ENCODE data around the gene HAUS5.
"Not testable (repeated sequence)": the region's sequence is repeated elsewhere in the genome, so short reads cannot be mapped to it uniquely, and the experiment has no call there.

The HAUS5 gene

DNA sequence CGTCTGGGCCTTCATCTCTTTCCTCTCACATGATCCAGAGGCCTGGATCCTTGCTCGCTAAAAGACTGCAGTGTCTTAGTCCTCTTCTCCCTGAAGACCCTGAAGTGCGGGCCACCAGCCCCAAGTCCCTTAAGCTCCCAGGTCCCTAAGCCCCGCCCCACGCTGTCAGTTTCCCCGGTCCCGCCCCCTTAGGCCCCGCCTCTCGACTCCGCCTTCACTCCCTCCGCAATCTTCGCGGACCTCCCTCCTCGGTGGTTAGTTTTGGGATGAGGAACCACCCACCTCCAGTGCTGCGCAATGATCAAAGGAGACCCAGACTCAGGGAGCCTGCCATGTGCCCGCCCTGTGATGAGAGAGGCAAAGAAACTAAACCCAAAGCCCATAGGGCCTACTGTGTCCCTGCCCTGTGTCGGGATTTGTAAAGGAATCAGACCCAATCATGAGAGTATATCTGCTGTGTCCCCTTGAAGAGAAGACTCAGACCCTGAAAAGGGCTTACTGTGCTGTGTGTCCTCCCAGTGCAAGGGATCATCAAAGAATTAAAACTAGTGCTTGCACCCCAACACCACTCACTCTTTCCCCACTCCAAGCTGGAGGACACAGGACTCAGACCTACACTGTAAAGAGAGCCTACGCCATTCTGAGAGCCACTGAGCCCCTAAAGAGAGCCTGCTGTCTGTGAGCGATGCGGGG, 32.6 kb downstream of the HAUS5 start:
- no peak for ATAC-seq
- no peaks in the 10 kb centered on the region for H3K9me3 Mint-ChIP-seq
- H3K27me3 Mint-ChIP-seq: no peaks in the 10 kb centered on the region
- peak overlapping the region; percentile 82 for H3K4me3 Mint-ChIP-seq
- no peaks in the 10 kb centered on the region for H3K36me3 Mint-ChIP-seq
- peak overlapping the region; percentile 80 for H3K27ac Mint-ChIP-seq
- peaks cover 44% of the 10 kb centered on the region for H3K4me1 Mint-ChIP-seq

DNA sequence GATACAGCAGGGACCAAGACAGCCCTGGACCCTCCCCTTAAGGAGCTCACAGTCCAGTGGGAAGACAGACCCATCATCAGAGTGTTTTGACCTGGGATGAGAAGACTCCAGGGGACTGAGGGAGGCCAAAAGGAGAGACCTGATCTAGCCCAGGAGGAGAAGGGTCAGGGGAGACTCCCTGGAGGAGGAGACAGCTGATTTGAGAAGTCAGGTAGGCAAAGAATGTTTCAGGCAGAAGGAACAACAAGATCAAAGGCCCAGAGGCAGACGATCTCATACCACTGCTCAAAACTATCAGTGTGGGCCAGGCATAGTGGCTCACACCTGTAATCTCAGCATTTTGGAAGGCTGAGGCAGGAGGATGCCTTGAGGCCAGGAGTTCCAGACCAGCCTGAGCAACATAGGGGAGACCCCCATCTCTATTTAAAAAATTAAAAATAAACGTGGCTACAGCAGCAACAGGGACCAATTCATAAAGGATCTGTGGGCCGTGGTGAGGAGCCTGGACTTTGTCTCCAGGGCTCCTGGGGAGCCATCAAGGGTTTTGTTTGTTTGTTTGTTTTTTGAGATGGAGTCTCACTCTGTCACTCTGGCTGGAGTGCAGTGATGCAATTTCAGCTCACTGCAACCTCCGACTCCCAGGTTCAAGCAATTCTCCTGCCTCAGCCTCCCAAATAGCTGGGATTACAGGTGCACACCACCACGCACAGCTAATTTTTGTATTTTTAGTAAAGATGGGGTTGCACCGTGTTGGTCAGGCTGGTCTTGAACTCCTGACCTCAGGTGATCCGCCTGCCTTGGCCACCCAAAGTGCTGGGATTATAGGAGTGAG, 33.4 kb downstream of the HAUS5 start:
- Mint-ChIP-seq H3K9me3 (no peaks in the 10 kb centered on the region), H3K4me3 (peak overlapping the region; percentile 82), H3K4me1 (peaks cover 46% of the 10 kb centered on the region), H3K27ac (no peak overlapping the region), H3K27me3 (no peaks in the 10 kb centered on the region), H3K36me3 (peaks cover 1% of the 10 kb centered on the region)
- no peak for ATAC-seq

DNA sequence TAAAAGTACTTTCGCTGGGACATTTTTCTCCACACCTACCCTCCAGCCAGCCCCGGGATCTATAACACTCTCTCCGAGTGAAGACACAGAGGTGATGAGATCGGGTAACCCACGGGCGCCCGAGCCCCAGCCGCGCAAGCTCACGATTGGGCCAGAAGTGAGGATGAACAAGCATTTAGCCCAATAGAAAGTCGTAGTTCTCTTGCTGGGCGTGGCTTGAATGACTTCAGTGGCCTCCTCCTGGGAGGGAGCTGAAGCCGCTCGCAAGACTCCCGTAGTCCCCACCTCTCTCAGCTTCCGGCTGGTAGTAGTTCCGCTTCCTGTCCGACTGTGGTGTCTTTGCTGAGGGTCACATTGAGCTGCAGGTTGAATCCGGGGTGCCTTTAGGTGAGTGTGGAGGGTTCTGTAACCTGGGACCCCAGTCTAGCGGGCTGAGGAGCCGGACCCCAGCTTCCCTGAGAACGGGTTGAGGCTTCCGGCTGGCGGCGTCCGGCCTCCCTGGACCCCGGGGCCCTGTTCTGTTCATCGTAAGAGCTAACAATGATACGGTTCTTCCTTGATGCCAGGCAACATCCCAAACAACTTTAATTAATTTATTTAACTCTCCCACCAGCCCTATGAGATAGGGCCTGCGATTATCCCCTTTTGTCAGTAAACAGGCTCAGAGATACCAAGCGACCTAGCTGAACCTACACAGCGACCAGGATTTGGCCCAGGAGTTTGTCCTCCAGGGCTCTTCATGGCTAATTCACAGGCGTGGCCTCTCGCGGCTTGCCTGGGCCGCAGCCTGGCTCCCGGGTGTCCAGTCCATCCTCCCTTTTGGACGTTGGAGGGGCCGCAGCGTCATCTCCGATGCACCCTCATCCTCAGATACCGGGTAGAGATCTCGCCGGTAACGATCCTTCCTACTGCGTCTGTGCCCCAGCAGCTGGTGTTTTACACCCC, 35.8 kb downstream of the HAUS5 start, which contains the start of gene COX6B1:
Gene COX6B1 (plus strand): TSS at position 307 of the 945 bp plus-strand sequence. CDS start 2,921 bp downstream, outside the sequence.
- Mint-ChIP-seq H3K4me1 (peaks cover 31% of the 10 kb centered on the region), H3K4me3 (peak within 1 kb of the TSS; percentile 92), H3K36me3 (peaks cover 17% of the 10 kb centered on the region), H3K9me3 (no peaks in the 10 kb centered on the region), H3K27me3 (no peaks in the 10 kb centered on the region), H3K27ac (peak within 1 kb of the TSS; percentile 86)
- peak; percentile 86 for ATAC-seq

DNA sequence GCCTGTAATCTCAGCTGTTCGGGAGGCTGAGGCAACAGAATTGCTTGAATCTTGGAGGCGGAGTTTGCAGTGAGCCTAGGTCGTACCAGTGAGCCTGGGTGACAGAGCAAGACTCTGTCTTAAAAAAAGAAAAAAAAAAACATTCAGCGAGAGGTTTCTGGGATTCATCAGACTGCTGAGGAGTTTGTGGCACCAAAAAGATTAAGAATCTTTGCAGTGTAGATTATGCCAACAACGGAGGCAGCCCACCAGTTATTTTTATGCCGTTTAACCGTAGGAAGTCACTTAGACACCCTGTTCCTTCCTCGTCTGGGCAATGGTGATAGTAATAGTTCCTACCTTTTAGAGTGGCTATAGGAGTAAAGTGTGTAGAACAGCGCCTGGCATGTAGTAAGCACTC, 38.0 kb downstream of the HAUS5 start:
- H3K27ac Mint-ChIP-seq: peak overlapping the region; percentile 41
- H3K36me3 Mint-ChIP-seq: peaks cover 34% of the 10 kb centered on the region
- peaks cover 20% of the 10 kb centered on the region for H3K4me1 Mint-ChIP-seq
- H3K4me3 Mint-ChIP-seq: no peak overlapping the region
- H3K27me3 Mint-ChIP-seq: no peaks in the 10 kb centered on the region
- no peak for ATAC-seq
- no peaks in the 10 kb centered on the region for H3K9me3 Mint-ChIP-seq

DNA sequence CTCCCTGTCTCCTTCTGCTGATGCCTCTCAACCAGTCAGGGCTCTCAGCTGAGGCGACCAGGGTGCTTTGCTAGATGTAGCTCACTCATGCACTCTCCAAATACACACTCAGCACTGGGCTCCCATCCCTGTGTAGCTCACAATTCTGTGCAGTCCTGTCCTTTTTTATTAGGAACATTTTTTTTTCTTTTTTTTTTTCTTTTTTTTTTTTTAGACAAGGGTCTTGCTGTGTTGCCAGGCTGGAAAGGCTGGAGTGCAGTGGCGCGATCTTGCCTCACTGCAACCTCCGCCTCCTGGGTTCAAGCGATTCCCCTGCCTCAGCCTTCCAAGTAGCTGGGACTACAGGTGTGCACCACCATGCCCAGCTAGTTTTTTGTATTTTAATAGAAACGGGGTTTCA, 42.3 kb downstream of the HAUS5 start:
- not testable (repeated sequence) for H3K27me3 Mint-ChIP-seq, H3K27ac Mint-ChIP-seq, ATAC-seq, H3K4me3 Mint-ChIP-seq, H3K9me3 Mint-ChIP-seq
- Mint-ChIP-seq H3K36me3 (peaks cover 57% of the 10 kb centered on the region), H3K4me1 (peaks cover 12% of the 10 kb centered on the region)

DNA sequence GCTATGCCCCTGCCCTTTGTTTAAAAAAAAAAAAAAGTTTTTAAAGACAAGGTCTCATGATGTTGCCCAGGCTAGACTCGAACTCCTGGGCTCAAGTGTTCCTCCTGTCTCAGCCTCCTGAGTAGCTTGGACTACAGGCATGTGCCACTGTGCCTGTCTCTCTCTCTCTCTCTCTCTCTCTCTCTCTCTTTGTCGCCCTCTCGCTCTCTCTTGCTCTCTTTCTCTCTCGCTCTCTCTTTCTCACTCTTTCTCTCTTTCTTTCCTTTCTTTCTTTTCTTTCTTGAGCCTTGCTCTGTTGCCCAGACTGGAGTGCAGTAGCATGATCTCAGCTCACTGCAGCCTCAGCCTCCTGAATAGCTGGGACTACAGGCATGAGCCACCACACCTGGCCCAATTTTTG, 43.1 kb downstream of the HAUS5 start:
- no peak overlapping the region for H3K27ac Mint-ChIP-seq
- ATAC-seq: no peak
- no peaks in the 10 kb centered on the region for H3K9me3 Mint-ChIP-seq
- peaks cover 12% of the 10 kb centered on the region for H3K4me1 Mint-ChIP-seq
- no peaks in the 10 kb centered on the region for H3K27me3 Mint-ChIP-seq
- H3K36me3 Mint-ChIP-seq: peaks cover 63% of the 10 kb centered on the region
- no peak overlapping the region for H3K4me3 Mint-ChIP-seq

DNA sequence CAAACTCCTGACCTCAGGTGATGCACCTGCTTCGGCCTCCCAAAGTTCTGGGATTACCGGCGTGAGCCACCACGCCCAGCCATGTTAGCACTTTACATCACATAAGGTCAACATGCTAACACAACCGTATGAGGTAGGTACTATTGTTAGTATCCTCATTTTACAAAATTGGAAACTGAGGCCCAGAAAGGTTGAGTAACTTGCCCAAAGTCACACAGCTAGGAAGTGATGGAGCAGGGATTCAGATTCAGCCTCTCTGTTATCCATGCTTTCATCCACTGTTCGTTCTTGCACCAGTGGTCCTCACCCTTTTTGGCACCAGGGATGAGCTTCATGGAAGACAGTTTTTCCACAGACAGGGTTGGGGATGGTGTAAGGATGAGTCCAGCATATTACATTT, 44.2 kb downstream of the HAUS5 start:
- Mint-ChIP-seq H3K4me1 (peaks cover 7% of the 10 kb centered on the region), H3K27me3 (no peaks in the 10 kb centered on the region), H3K27ac (no peak overlapping the region), H3K4me3 (no peak overlapping the region), H3K36me3 (peaks cover 63% of the 10 kb centered on the region), H3K9me3 (no peaks in the 10 kb centered on the region)
- ATAC-seq: no peak

DNA sequence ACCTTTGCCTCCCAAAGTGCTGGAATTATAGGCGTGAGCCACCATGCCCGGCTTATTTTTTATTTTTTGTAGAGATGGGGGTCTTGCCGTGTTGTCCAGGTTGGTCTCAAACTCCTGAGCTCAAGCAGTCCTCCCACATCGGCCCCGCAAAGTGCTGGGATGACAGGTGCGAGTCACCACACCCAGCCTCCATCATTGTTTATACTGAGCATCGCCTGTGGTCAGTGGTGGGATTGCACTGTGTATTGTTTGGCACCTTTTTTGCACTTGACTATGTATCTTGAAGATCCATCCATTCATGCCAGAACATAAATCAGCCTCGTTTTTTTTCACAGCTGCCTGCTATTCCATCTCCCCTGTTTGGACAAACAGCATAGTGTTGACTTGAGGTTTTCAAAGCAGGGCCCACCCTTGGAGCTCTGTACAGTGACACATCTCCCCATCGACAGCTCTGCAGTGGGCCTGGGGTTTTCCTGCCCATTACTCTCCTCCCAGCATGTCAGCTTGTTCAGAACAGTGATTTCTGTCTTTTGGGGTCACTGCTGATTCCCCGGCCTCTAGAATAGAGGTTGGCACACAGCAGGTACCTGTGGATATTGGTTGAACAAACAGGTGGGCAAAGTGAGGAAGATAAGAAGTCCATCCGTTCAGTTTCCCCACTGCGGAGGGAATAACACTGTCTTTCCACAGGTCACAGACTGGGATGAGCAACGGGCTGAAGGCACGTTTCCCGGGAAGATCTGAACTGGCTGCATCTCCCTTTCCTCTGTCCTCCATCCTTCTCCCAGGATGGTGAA, 45.6 kb downstream of the HAUS5 start:
- Mint-ChIP-seq H3K4me1 (peaks cover 7% of the 10 kb centered on the region), H3K36me3 (peaks cover 69% of the 10 kb centered on the region), H3K4me3 (no peak overlapping the region), H3K27ac (no peak overlapping the region), H3K27me3 (no peaks in the 10 kb centered on the region), H3K9me3 (no peaks in the 10 kb centered on the region)
- no peak for ATAC-seq

DNA sequence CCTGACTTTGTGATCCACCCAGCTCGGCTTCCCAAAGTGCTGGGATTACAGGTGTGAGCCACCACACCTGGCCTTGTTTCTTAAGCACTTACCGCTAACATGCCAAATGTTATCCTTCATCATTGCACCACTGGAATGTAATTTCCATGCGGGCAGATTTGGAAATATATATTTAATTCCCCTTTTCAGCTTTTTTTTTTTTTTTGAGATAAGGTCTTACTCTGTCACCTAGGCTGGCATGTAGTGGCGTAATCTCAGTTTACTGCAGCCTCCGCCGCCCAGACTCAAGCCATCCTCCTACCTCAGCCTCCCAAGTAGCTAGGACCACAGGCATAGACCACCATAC, 49.4 kb downstream of the HAUS5 start:
- H3K9me3 Mint-ChIP-seq: no peaks in the 10 kb centered on the region
- no peaks in the 10 kb centered on the region for H3K4me1 Mint-ChIP-seq
- no peak overlapping the region for H3K27ac Mint-ChIP-seq
- no peaks in the 10 kb centered on the region for H3K27me3 Mint-ChIP-seq
- peaks cover 58% of the 10 kb centered on the region for H3K36me3 Mint-ChIP-seq
- H3K4me3 Mint-ChIP-seq: no peak overlapping the region
- ATAC-seq: no peak

DNA sequence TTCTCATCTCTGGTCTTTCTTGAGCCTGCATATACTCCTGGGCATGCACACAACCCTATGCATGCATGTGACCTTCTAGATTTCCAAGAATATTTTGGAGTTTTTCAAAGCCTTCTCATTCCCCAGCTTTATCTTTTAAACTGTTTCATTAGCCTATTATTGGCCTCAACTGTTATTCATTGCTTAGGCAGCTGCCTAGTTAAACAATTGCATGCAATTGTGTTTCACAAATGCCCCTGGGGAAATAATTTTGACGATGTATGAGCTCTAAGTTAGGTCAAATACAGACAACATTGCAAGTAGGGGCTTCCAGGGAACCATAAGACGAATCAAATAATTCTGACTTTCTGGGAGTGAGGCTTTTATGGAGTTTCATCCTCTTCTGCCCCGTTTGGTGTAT, 51.4 kb downstream of the HAUS5 start:
- Mint-ChIP-seq H3K36me3 (peaks cover 50% of the 10 kb centered on the region), H3K27me3 (no peaks in the 10 kb centered on the region), H3K27ac (no peak overlapping the region), H3K4me3 (no peak overlapping the region), H3K4me1 (no peaks in the 10 kb centered on the region), H3K9me3 (no peaks in the 10 kb centered on the region)
- ATAC-seq: no peak

DNA sequence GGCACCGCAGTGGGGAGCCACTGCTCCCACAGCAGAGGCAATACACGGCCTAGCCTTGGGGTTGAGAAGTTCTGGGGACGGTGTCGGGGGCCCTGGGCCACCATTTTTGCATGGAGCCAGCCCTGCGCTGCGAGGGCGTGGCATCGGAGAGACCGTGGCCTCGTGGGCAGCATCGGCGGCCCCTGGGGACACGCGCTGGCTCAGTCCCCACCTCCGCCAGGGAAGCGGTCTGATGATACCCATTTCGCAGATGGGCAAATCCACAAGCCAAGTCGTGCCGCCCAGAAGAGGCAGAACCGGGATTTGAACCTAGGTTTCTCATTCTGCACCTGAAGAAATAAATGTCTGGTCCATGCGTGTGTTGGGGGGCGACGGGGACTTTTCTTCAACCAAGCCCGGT, 52.6 kb downstream of the HAUS5 start:
- Mint-ChIP-seq H3K27ac (no peak overlapping the region), H3K36me3 (peaks cover 45% of the 10 kb centered on the region), H3K9me3 (no peaks in the 10 kb centered on the region), H3K27me3 (peaks cover 8% of the 10 kb centered on the region), H3K4me1 (no peaks in the 10 kb centered on the region), H3K4me3 (no peak overlapping the region)
- no peak for ATAC-seq

DNA sequence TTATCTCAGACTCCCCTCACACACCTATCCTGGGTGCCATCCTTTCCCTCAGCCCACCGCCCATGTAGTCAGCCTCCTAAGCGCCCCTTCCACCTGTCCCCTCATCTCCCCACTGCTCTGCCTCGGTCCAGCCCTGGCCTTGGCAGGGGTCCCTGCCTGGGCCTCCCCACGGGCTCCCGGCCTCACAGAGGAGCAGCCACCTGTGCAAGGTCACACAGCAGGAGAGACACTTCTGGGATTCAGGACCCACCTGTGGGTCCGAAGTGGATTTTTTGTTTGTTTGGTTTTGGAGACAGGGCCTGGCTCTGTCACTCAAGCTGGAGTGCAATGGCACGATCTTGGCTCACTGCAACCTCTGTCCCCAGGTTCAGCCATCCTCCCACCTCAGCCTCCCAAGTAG, 53.1 kb downstream of the HAUS5 start:
- H3K36me3 Mint-ChIP-seq: peaks cover 41% of the 10 kb centered on the region
- no peak overlapping the region for H3K4me3 Mint-ChIP-seq
- no peaks in the 10 kb centered on the region for H3K4me1 Mint-ChIP-seq
- no peak overlapping the region for H3K27ac Mint-ChIP-seq
- no peak for ATAC-seq
- no peaks in the 10 kb centered on the region for H3K9me3 Mint-ChIP-seq
- peaks cover 13% of the 10 kb centered on the region for H3K27me3 Mint-ChIP-seq

DNA sequence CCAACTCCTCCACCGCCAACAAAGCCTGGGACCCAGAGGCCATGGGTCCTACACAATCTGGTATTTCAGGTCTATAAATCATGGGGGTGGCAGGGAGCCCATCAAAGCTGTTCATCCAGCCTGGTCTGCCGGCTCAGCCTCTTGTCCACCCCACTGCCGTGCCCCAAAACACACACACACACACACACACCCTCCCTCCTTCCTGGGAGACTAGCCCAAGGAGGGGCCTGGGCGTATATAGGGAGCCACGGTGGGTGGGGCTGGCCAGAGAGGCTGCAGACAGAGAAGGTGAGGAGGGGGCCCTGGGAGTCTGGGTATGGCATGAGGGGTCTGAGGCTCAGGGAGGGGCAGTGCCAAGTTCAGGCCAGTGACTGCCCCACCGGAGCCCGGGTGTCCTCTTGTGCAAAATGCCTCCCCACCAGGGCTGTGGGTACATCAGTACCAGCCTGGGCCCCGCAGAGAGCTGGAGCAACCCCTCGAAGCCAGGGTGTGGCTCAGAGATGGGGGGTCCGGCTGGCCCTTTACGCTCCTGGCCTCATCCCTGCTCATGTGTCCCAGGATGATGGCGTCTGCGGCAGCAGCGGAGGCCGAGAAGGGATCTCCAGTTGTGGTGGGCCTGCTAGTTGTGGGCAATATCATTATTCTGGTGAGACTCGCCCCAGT, 53.8 kb downstream of the HAUS5 start, which contains the start of gene UPK1A:
Gene UPK1A (plus strand): TSS at position 267 of the 663 bp plus-strand sequence. CDS start 296 bp downstream, at position 563.
- Mint-ChIP-seq H3K4me3 (no peak within 1 kb of the TSS), H3K27me3 (peaks cover 20% of the 10 kb centered on the region), H3K36me3 (peaks cover 35% of the 10 kb centered on the region), H3K27ac (no peak within 1 kb of the TSS), H3K9me3 (no peaks in the 10 kb centered on the region), H3K4me1 (no peaks in the 10 kb centered on the region)
- peak; percentile 20 for ATAC-seq

DNA sequence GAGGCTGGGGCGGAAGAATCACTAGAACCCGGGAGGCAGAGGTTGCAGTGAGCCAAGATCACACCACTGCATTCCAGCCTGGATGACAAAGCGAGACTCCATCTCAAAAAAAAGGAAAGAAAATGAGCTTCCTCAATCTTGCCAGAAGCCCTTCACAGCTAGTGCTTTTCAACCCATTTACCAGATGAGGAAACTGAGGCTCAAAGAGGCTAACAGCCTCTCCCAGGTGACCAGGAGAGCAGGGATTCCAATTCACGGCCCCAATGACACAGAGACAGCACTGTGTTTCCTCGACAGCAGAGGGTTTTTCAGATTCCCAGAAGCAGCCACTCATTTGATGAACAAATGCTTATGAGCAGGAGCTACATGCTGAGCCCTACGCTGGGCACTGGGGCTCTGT, 57.0 kb downstream of the HAUS5 start:
- Mint-ChIP-seq H3K36me3 (peaks cover 10% of the 10 kb centered on the region), H3K9me3 (no peaks in the 10 kb centered on the region), H3K4me1 (peaks cover 10% of the 10 kb centered on the region), H3K4me3 (no peak overlapping the region), H3K27me3 (peaks cover 45% of the 10 kb centered on the region), H3K27ac (no peak overlapping the region)
- no peak for ATAC-seq

Data from stimulated activated memory B cell treated with anti-CD40 and anti-IgM and Interleukin-4, amounts not matched to agents 10 μg/mL and 1 μg/mL and 100 μg/mL, for 72 hours (primary cell).